Measurements from ENCODE around the gene VPS18.

VPS18 gene

GRCh38 chr15:40900256-40901052 is 6.2 kb downstream of the VPS18 start:
- Mint-ChIP-seq H3K4me1 (peaks cover 35 to 53% of the 10 kb centered on the region in 2 donors), H3K27me3 (no peaks in the 10 kb centered on the region), H3K36me3 (peaks cover 58 to 61% of the 10 kb centered on the region in 2 donors)

GRCh38 chr15:40901053-40901443 is 6.8 kb downstream of the VPS18 start:
- H3K4me1 Mint-ChIP-seq, result peaks cover 37 to 53% of the 10 kb centered on the region in 2 donors
- ATAC-seq (replicated peaks), result no peak
- H3K27me3 Mint-ChIP-seq, result no peaks in the 10 kb centered on the region
- peaks cover 58 to 59% of the 10 kb centered on the region in 2 donors for H3K36me3 Mint-ChIP-seq
- DNase-seq, result no peak
- H3K9me3 Mint-ChIP-seq, result no peaks in the 10 kb centered on the region
- H3K27ac Mint-ChIP-seq, result peak overlapping the region; percentile 34
- no peak overlapping the region for H3K4me3 Mint-ChIP-seq

More at GRCh38 chr15:40900256-40901052, 6.2 kb downstream of the VPS18 start:
- Mint-ChIP-seq H3K4me3 (no peak overlapping the region), H3K27ac (peak overlapping the region; percentile 34), H3K9me3 (no peaks in the 10 kb centered on the region)
- DNase-seq (no peak), ATAC-seq (replicated peaks) (no peak)

- ATAC-seq (replicated peaks) (no peak), DNase-seq (no peak)
- H3K9me3 Mint-ChIP-seq, result no peaks in the 10 kb centered on the region
- peaks cover 46 to 50% of the 10 kb centered on the region in 2 donors for H3K36me3 Mint-ChIP-seq
- H3K27ac Mint-ChIP-seq, result peak overlapping the region; percentile 63
- H3K4me3 Mint-ChIP-seq, result peak overlapping the region; percentile 36 to 43
- H3K27me3 Mint-ChIP-seq, result no peaks in the 10 kb centered on the region
- peaks cover 43 to 68% of the 10 kb centered on the region in 2 donors for H3K4me1 Mint-ChIP-seq
Observed at GRCh38 chr15:40902605-40903561, 8.6 kb downstream of the VPS18 start.

- Mint-ChIP-seq H3K4me1 (peaks cover 45 to 73% of the 10 kb centered on the region in 2 donors), H3K27me3 (no peaks in the 10 kb centered on the region), H3K9me3 (no peaks in the 10 kb centered on the region), H3K36me3 (peaks cover 37 to 42% of the 10 kb centered on the region in 2 donors), H3K4me3 (no peak overlapping the region), H3K27ac (no peak overlapping the region)
- DNase-seq, result no peak
- no peak for ATAC-seq (replicated peaks)
Observed at GRCh38 chr15:40904552-40905201, 10.4 kb downstream of the VPS18 start.

GRCh38 chr15:40906091-40906990 is 12.1 kb downstream of the VPS18 start:
- H3K27ac Mint-ChIP-seq, result peak overlapping the region; percentile 88
- DNase-seq (peak; percentile 77), ATAC-seq (replicated peaks) (peak; percentile 77 to 82)
- peak overlapping the region; percentile 81 to 86 for H3K4me3 Mint-ChIP-seq
- H3K9me3 Mint-ChIP-seq, result no peaks in the 10 kb centered on the region
- H3K36me3 Mint-ChIP-seq, result peaks cover 25 to 27% of the 10 kb centered on the region in 2 donors
- no peaks in the 10 kb centered on the region for H3K27me3 Mint-ChIP-seq
- peaks cover 42 to 64% of the 10 kb centered on the region in 2 donors for H3K4me1 Mint-ChIP-seq

GRCh38 chr15:40906991-40907802 is 12.9 kb downstream of the VPS18 start:
- Mint-ChIP-seq H3K36me3 (peaks cover 23 to 25% of the 10 kb centered on the region in 2 donors), H3K4me3 (peak overlapping the region; percentile 81 to 86), H3K9me3 (no peaks in the 10 kb centered on the region), H3K4me1 (peaks cover 42 to 57% of the 10 kb centered on the region in 2 donors), H3K27me3 (no peaks in the 10 kb centered on the region), H3K27ac (peak overlapping the region; percentile 88)
- ATAC-seq (replicated peaks) (peak; percentile 24 to 32), DNase-seq (no peak)

- ATAC-seq (replicated peaks) (no peak), DNase-seq (no peak)
- H3K9me3 Mint-ChIP-seq, result no peaks in the 10 kb centered on the region
- peaks cover 15 to 17% of the 10 kb centered on the region in 2 donors for H3K36me3 Mint-ChIP-seq
- peaks cover 33 to 48% of the 10 kb centered on the region in 2 donors for H3K4me1 Mint-ChIP-seq
- H3K4me3 Mint-ChIP-seq, result peak overlapping the region; percentile 41 to 62
- H3K27ac Mint-ChIP-seq, result no peak overlapping the region
- no peaks in the 10 kb centered on the region for H3K27me3 Mint-ChIP-seq
Observed at GRCh38 chr15:40908095-40908494, 13.8 kb downstream of the VPS18 start.

- H3K27ac Mint-ChIP-seq, result no peak overlapping the region
- DNase-seq (no peak), ATAC-seq (replicated peaks) (no peak)
- no peaks in the 10 kb centered on the region for H3K9me3 Mint-ChIP-seq
- H3K36me3 Mint-ChIP-seq, result peaks cover 0 to 4% of the 10 kb centered on the region in 2 donors
- H3K4me3 Mint-ChIP-seq, result no peak overlapping the region
- H3K27me3 Mint-ChIP-seq, result no peaks in the 10 kb centered on the region
- H3K4me1 Mint-ChIP-seq, result peaks cover 18 to 29% of the 10 kb centered on the region in 2 donors
Observed at GRCh38 chr15:40909662-40910630, 15.7 kb downstream of the VPS18 start.

GRCh38 chr15:40911141-40911540 is 16.9 kb downstream of the VPS18 start:
- no peak overlapping the region for H3K27ac Mint-ChIP-seq
- ATAC-seq (replicated peaks) (no peak), DNase-seq (no peak)
- no peaks in the 10 kb centered on the region for H3K36me3 Mint-ChIP-seq
- no peaks in the 10 kb centered on the region for H3K9me3 Mint-ChIP-seq
- H3K4me1 Mint-ChIP-seq, result peaks cover 13 to 21% of the 10 kb centered on the region in 2 donors
- H3K27me3 Mint-ChIP-seq, result no peaks in the 10 kb centered on the region
- no peak overlapping the region for H3K4me3 Mint-ChIP-seq

GRCh38 chr15:40911693-40912092 is 17.4 kb downstream of the VPS18 start:
- no peaks in the 10 kb centered on the region for H3K27me3 Mint-ChIP-seq
- ATAC-seq (replicated peaks) (no peak), DNase-seq (no peak)
- no peak overlapping the region for H3K27ac Mint-ChIP-seq
- H3K4me1 Mint-ChIP-seq, result peaks cover 11 to 18% of the 10 kb centered on the region in 2 donors
- no peak overlapping the region for H3K4me3 Mint-ChIP-seq
- H3K9me3 Mint-ChIP-seq, result no peaks in the 10 kb centered on the region
- no peaks in the 10 kb centered on the region for H3K36me3 Mint-ChIP-seq

GRCh38 chr15:40912478-40912877 is 18.2 kb downstream of the VPS18 start:
- Mint-ChIP-seq H3K27me3 (no peaks in the 10 kb centered on the region), H3K4me3 (no peak overlapping the region), H3K27ac (peak overlapping the region; percentile 76), H3K9me3 (no peaks in the 10 kb centered on the region), H3K36me3 (no peaks in the 10 kb centered on the region), H3K4me1 (peaks cover 7 to 10% of the 10 kb centered on the region in 2 donors)
- DNase-seq (no peak), ATAC-seq (replicated peaks) (no peak)

- no peak overlapping the region for H3K27ac Mint-ChIP-seq
- no peak overlapping the region for H3K4me3 Mint-ChIP-seq
- peaks cover 0 to 3% of the 10 kb centered on the region in 2 donors for H3K4me1 Mint-ChIP-seq
- H3K36me3 Mint-ChIP-seq, result no peaks in the 10 kb centered on the region
- no peaks in the 10 kb centered on the region for H3K27me3 Mint-ChIP-seq
- no peak for DNase-seq
- ATAC-seq (replicated peaks), result no peak
- H3K9me3 Mint-ChIP-seq, result no peaks in the 10 kb centered on the region
Observed at GRCh38 chr15:40914013-40914412, 19.8 kb downstream of the VPS18 start.

Data from stimulated activated naive B cell treated with anti-CD40 and anti-IgM and Interleukin-4, amounts not matched to agents 10 μg/mL and 1 μg/mL and 100 μg/mL, for 72 hours (primary cell).